ENCODE results near the gene DRG1.

DNA sequence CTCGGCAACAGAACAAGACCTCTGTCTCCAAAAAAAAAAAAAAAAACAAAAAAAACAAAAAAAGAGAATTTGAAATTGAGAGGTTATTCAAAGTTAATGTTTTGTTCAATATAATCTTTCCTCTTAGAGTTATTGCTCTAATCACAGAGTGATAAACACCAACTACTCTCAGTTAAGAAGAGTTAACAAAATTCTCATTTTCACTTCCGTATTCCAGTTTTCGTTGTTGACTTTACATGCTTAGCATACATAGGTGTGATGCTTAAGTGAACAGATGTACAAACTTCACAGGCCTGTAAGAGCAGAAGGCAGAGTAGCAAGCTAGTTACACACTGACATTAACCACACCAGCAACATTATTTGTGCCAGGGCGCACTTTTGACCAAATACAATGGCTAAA is 77.9 kb downstream of the DRG1 start:
- TF ChIP-seq ISL1 (CRISPR knock-in tag; IDR thresholded peaks at IDR 0.05) = no peak
- no peak for TF ChIP-seq ZFP3 (CRISPR knock-in tag; IDR thresholded peaks at IDR 0.05)
- no peak for TF ChIP-seq TCF4 (CRISPR knock-in tag; IDR thresholded peaks at IDR 0.05; ENCODE audit: borderline replicate concordance)
- TF ChIP-seq, protein P1, sequence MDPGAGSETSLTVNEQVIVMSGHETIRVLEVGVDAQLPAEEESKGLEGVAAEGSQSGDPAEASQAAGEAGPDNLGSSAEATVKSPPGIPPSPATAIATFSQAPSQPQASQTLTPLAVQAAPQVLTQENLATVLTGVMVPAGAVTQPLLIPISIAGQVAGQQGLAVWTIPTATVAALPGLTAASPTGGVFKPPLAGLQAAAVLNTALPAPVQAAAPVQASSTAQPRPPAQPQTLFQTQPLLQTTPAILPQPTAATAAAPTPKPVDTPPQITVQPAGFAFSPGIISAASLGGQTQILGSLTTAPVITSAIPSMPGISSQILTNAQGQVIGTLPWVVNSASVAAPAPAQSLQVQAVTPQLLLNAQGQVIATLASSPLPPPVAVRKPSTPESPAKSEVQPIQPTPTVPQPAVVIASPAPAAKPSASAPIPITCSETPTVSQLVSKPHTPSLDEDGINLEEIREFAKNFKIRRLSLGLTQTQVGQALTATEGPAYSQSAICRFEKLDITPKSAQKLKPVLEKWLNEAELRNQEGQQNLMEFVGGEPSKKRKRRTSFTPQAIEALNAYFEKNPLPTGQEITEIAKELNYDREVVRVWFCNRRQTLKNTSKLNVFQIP (CRISPR knock-in tag; IDR thresholded peaks at IDR 0.05; ENCODE audit: borderline replicate concordance, low read depth) = no peak
- TF ChIP-seq, protein P2, sequence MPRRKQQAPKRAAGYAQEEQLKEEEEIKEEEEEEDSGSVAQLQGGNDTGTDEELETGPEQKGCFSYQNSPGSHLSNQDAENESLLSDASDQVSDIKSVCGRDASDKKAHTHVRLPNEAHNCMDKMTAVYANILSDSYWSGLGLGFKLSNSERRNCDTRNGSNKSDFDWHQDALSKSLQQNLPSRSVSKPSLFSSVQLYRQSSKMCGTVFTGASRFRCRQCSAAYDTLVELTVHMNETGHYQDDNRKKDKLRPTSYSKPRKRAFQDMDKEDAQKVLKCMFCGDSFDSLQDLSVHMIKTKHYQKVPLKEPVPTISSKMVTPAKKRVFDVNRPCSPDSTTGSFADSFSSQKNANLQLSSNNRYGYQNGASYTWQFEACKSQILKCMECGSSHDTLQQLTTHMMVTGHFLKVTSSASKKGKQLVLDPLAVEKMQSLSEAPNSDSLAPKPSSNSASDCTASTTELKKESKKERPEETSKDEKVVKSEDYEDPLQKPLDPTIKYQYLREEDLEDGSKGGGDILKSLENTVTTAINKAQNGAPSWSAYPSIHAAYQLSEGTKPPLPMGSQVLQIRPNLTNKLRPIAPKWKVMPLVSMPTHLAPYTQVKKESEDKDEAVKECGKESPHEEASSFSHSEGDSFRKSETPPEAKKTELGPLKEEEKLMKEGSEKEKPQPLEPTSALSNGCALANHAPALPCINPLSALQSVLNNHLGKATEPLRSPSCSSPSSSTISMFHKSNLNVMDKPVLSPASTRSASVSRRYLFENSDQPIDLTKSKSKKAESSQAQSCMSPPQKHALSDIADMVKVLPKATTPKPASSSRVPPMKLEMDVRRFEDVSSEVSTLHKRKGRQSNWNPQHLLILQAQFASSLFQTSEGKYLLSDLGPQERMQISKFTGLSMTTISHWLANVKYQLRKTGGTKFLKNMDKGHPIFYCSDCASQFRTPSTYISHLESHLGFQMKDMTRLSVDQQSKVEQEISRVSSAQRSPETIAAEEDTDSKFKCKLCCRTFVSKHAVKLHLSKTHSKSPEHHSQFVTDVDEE (CRISPR knock-in tag; IDR thresholded peaks at IDR 0.05) = no peak
- no peak for TF ChIP-seq BACH2 (CRISPR knock-in tag; IDR thresholded peaks at IDR 0.05; ENCODE audit: borderline replicate concordance)
- TF ChIP-seq, protein P3, sequence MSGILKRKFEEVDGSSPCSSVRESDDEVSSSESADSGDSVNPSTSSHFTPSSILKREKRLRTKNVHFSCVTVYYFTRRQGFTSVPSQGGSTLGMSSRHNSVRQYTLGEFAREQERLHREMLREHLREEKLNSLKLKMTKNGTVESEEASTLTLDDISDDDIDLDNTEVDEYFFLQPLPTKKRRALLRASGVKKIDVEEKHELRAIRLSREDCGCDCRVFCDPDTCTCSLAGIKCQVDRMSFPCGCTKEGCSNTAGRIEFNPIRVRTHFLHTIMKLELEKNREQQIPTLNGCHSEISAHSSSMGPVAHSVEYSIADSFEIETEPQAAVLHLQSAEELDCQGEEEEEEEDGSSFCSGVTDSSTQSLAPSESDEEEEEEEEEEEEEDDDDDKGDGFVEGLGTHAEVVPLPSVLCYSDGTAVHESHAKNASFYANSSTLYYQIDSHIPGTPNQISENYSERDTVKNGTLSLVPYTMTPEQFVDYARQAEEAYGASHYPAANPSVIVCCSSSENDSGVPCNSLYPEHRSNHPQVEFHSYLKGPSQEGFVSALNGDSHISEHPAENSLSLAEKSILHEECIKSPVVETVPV (CRISPR knock-in tag; IDR thresholded peaks at IDR 0.05) = no peak
